ENCODE results near the gene POGZ. TPM values are rescaled to one million over a fixed set of nuclear protein-coding genes. Genes with fewer than 3 reads are reported as not detected.
"Not testable (repeated sequence)": the region's sequence is repeated elsewhere in the genome, so short reads cannot be mapped to it uniquely, and the experiment has no call there.

The POGZ gene
- total RNA-seq, 1 donor from 2014 or later = 146 TPM

- TF ChIP-seq, protein P1, sequence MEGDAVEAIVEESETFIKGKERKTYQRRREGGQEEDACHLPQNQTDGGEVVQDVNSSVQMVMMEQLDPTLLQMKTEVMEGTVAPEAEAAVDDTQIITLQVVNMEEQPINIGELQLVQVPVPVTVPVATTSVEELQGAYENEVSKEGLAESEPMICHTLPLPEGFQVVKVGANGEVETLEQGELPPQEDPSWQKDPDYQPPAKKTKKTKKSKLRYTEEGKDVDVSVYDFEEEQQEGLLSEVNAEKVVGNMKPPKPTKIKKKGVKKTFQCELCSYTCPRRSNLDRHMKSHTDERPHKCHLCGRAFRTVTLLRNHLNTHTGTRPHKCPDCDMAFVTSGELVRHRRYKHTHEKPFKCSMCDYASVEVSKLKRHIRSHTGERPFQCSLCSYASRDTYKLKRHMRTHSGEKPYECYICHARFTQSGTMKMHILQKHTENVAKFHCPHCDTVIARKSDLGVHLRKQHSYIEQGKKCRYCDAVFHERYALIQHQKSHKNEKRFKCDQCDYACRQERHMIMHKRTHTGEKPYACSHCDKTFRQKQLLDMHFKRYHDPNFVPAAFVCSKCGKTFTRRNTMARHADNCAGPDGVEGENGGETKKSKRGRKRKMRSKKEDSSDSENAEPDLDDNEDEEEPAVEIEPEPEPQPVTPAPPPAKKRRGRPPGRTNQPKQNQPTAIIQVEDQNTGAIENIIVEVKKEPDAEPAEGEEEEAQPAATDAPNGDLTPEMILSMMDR (IDR thresholded peaks at IDR 0.05; ENCODE audit: partially characterized antibody, unreplicated experiment) = no peak
- DNase-seq = no peak
- Mint-ChIP-seq H3K27me3 (ENCODE audit: unreplicated experiment) (no peaks in the 10 kb centered on the region), H3K36me3 (ENCODE audit: unreplicated experiment) (no peaks in the 10 kb centered on the region), H3K9me3 (ENCODE audit: unreplicated experiment) (no peaks in the 10 kb centered on the region), H3K27ac (ENCODE audit: unreplicated experiment) (no peak overlapping the region), H3K4me1 (ENCODE audit: low read depth, unreplicated experiment) (no peaks in the 10 kb centered on the region), H3K4me3 (ENCODE audit: unreplicated experiment) (no peak overlapping the region)
Measured at GRCh38 chr1:151393583-151393982, 65.7 kb downstream of the POGZ start.

GRCh38 chr1:151391079-151391563 is 68.2 kb downstream of the POGZ start:
- no peak for DNase-seq

GRCh38 chr1:151390221-151391078 is 68.8 kb downstream of the POGZ start:
- not testable (repeated sequence) for DNase-seq; H3K36me3 Mint-ChIP-seq (ENCODE audit: unreplicated experiment); H3K27ac Mint-ChIP-seq (ENCODE audit: unreplicated experiment); H3K4me1 Mint-ChIP-seq (ENCODE audit: low read depth, unreplicated experiment); H3K9me3 Mint-ChIP-seq (ENCODE audit: unreplicated experiment); H3K4me3 Mint-ChIP-seq (ENCODE audit: unreplicated experiment); H3K27me3 Mint-ChIP-seq (ENCODE audit: unreplicated experiment)

More at GRCh38 chr1:151391079-151391563, 68.2 kb downstream of the POGZ start:
- no peaks in the 10 kb centered on the region for H3K4me1 Mint-ChIP-seq (ENCODE audit: low read depth, unreplicated experiment)
- no peaks in the 10 kb centered on the region for H3K27me3 Mint-ChIP-seq (ENCODE audit: unreplicated experiment)
- peaks cover 5% of the 10 kb centered on the region for H3K9me3 Mint-ChIP-seq (ENCODE audit: unreplicated experiment)
- no peak overlapping the region for H3K4me3 Mint-ChIP-seq (ENCODE audit: unreplicated experiment)
- no peaks in the 10 kb centered on the region for H3K36me3 Mint-ChIP-seq (ENCODE audit: unreplicated experiment)
- H3K27ac Mint-ChIP-seq (ENCODE audit: unreplicated experiment) = no peak overlapping the region
- TF ChIP-seq, protein P1 (IDR thresholded peaks at IDR 0.05; ENCODE audit: partially characterized antibody, unreplicated experiment) = no peak

DNA sequence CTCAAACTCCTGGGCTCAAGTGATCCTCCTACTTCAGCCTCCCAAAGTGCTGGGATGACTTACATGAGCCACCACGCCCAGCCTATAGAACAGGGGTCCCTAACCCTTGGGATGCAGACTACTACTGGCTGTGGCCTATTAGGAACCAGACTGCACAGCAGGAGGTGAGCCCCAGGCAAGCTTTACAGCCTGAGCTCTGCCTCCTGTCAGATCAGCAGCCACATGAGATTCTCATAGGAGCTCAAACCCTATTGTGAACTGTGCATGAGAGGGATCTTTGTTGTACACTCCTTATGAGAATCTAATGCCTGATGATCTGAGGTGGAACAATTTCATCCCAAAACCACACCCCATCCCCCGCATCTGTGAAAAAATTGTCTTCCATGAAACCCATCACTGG is 73.3 kb downstream of the POGZ start:
- H3K4me1 Mint-ChIP-seq (ENCODE audit: low read depth, unreplicated experiment) = no peaks in the 10 kb centered on the region
- TF ChIP-seq, protein P1 (IDR thresholded peaks at IDR 0.05; ENCODE audit: partially characterized antibody, unreplicated experiment) = no peak
- H3K27me3 Mint-ChIP-seq (ENCODE audit: unreplicated experiment) = no peaks in the 10 kb centered on the region
- H3K36me3 Mint-ChIP-seq (ENCODE audit: unreplicated experiment) = no peaks in the 10 kb centered on the region
- peaks cover 5% of the 10 kb centered on the region for H3K9me3 Mint-ChIP-seq (ENCODE audit: unreplicated experiment)
- no peak for DNase-seq
- no peak overlapping the region for H3K27ac Mint-ChIP-seq (ENCODE audit: unreplicated experiment)
- no peak overlapping the region for H3K4me3 Mint-ChIP-seq (ENCODE audit: unreplicated experiment)

DNA sequence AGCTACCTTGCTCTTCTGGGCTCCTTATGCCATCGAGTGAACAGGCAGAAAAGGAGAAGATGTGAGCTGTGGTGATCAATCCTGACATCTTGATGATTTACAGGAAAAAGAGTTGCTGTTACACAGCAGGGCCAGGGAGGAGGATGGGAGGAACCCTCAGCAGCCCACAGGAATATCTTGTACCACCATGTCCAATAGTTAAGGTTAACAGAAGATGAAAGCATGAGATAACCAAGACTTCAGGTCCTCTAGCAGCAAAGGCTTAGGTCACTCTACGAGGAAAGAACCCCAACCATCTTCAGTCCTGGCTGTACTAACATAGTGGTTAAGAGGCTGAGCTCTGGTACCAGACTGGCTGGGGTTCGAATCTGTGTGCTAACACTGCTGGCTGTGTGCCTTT is 74.7 kb downstream of the POGZ start:
- TF ChIP-seq, protein P1 (IDR thresholded peaks at IDR 0.05; ENCODE audit: partially characterized antibody, unreplicated experiment) = no peak
- Mint-ChIP-seq H3K36me3 (ENCODE audit: unreplicated experiment) (no peaks in the 10 kb centered on the region), H3K4me1 (ENCODE audit: low read depth, unreplicated experiment) (no peaks in the 10 kb centered on the region), H3K27ac (ENCODE audit: unreplicated experiment) (no peak overlapping the region), H3K27me3 (ENCODE audit: unreplicated experiment) (no peaks in the 10 kb centered on the region), H3K4me3 (ENCODE audit: unreplicated experiment) (no peak overlapping the region), H3K9me3 (ENCODE audit: unreplicated experiment) (peaks cover 5% of the 10 kb centered on the region)
- no peak for DNase-seq
